Stimulated activated CD4-positive, alpha-beta T cell treated with anti-CD3 and anti-CD28 coated beads, Interleukin-1b, Interleukin-23, amount 100 ng/mL, for 4 hours (primary cell): ENCODE data around the gene SMIM13.

ENCODE experiments used
- DNase-seq, 2 donors: peaks; one replicate each; pipeline ENCODE4 v3.0.0-alpha.2; 2020; ENCODE audit warnings: low read depth in 2 of 2

SMIM13 gene

GRCh38 chr6:11153447-11153846, 59.8 kb downstream of the SMIM13 start:
- DNase-seq: no peak

DNA sequence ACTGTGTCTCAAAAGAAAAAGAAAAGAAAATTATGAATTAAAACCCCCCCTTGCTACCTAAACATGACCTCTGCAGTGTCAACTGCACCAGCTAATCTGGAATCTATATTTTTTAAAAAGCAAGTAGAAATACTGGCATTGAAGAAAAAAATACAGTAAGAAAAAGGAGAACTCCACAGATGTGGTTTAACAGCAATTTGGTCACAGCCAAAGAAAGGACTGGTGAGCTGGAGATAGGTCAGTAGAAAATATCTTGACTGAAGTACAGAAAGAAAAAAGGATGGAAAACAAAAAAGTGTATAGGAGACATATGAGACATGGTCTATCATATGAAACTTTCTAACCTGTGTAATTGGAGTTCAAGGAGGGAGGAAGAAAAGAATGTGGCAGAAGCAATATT, 62.0 kb downstream of the SMIM13 start:
- DNase-seq: no peak

DNA sequence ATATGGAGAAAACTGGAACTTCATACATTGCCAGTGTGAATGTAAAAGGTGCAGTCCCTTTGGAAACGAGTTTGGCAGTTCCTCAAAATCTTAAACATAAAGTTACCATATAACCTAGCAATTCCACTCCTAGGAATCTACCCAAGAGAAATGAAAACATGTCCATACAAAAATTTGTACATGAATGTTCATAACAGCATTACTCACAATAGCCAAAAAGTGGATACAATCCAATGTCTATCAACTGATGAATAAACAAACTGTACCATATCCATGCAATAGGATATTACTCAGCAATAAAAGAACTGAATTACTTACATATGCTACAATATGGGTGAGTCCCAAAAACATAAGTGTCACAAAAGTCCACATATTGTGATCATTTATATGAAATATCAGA, 66.6 kb downstream of the SMIM13 start:
- DNase-seq: no peak

DNA sequence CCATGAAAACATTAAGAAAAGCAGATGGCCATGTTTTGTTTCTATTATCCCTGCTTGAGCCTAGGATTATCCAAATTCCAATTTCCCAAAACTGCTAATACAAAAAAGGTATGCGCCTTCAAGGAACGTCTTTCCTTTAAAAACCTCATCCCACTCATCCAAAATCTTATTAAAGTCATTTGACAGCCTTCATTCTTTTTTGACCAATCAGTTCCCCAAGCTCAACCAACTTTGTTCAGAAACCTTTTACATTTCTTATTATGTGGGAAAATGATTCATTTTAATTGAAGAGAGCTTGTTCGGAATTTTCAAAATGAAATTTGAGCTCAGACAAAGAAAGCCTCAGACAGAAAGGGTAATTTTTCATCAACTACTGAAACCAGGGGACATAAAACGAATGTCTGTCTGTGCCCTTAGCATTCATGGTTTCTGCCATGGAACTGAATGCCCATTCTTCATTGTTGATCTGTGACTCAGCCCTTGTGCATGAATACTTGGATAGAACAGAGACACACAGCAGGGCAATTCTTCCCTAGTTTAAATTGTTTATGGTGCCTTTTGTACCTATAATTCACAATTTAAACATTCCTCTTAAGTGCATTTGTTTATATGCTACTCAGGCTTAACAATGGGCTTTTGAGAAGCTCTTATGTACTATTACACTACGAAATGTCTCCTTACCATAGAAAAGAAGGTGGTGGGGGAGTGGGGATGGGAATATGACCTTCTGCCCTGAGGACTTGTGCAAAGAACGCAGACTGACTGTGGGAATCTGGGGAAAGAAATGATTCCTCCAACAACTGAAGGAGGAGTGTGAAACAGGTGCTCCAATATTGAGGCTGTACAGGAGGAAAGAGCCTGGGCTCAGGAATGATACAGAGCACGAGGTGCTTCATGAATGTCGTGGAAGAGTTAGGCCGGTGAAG, 67.7 kb downstream of the SMIM13 start:
- no peak for DNase-seq

- DNase-seq: no peak
Measured at GRCh38 chr6:11162262-11162661, 68.6 kb downstream of the SMIM13 start.

DNA sequence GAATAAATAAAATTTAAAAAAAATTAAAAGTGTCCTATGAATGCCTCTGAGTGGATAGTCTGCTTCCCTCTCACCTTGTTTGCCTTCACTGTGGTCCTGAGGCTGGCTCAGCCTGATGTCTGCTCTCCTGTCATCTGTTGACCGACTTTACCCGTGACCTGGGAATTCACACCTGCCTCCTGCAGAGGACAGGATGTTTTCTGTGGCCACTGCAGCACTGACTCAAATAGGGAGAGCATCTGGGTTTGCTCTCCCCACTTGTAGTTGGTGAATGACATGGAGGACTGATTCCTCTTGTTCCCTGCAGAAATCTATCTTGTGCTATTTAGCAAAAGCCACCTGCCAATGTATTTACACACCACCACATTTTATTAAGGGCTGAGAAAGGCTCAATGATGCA, 70.3 kb downstream of the SMIM13 start:
- DNase-seq: no peak

GRCh38 chr6:11164717-11165646, 71.3 kb downstream of the SMIM13 start:
- DNase-seq: no peak

DNA sequence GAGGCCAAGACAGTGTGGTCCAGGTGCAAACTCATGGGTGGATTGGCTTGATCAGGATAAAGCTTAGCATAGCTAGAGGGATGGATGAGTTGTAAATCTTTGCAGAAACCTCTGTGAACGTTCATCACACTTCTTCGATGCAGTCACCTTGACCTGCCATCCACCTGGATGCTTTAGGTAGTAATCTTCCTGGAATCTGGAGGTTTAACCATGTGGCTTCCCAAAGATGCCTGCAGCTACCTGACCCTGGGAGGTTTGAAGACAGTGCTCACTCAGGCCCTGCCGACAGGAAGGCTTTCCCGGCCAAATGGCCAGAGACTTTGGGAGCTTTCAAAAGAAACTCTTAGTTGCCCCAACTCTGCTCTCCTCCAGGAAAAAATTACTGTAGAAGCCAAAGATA, 73.3 kb downstream of the SMIM13 start:
- no peak for DNase-seq

DNA sequence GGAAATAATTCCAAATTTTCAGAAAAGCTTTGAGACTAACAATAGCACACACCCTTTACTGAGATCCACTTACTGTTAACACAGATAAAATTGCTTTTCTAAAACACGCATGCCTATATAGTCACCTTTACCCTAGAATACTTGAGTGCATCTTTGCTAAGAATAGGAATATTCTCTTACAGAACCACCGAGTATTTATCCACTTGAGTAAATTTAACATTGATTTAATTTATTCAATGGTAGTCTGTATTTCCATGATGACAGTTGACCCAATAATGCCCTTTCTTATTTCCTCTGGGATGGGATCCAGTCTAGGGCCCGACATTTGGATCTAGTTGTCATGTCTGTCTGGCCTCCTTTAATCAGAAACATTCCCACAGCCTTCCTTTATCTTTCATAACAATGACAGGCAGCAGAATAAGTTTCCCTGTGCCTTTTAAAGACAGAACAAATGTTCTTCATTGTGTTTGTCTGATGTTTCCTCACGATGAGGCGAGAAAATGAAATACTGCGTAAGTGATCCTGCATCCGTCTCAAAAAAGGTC, 74.5 kb downstream of the SMIM13 start:
- no peak for DNase-seq

- DNase-seq: no peak
Measured at GRCh38 chr6:11171952-11172351, 78.3 kb downstream of the SMIM13 start.

DNA sequence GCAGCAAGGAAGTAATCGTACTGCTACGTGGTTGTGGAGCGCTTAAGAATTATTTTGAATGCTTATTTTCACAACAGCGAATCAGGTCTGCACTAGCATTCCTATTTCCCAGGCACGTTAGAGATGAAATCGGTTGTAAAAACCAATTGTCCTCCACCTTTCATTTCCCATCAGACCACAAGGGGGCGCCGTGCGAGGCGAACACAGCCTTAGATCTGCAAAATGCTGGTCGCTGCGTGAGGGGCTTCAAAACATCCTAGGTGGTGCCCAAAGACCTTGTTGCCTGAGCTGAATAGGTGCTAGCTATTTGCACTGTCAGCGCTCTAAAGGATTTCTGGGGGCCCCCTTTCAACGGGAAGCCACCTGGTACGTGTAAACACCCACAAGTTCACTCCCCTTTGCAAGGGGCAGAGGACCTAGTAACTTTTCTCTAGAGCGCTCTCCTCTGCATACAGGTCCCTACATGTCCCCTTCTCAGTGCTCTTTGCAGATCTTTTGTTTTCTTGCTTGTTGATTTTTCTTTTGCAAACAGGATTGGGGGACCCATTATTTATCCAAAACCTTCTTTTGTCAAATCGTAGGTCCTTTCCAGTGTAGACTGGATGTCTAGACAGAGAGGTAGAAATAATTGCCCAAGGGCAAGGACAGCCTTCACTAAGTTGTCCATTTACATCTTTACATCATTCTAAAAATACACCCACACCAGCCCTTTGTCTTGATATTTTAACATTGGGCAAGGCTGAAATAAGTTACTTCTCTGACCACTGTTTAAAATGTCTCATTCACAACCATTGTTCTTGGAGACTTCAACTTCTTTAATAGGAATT, 79.1 kb downstream of the SMIM13 start:
- peak; percentile 74 to 77 for DNase-seq

DNA sequence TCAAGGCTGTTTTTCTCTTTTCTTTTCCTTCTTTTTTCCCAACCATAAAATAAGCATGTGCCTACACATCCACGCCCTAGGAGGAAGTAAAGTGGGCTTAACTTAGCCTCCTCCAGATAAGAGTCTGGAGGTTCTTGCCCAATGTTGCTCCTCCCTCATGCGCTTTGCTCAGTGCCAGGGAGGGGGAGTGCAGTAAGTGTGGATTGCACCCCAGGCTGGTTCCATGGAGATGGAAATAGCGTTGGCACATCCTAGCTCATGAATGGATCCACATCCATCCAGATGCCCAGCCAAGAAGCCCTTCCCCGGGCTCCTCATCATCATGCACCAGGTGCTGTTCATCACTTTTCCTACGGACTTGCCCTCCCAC, 80.6 kb downstream of the SMIM13 start:
- no peak for DNase-seq

GRCh38 chr6:11177271-11177670, 83.6 kb downstream of the SMIM13 start:
- DNase-seq: no peak

- no peak for DNase-seq
Measured at GRCh38 chr6:11179088-11179418, 85.4 kb downstream of the SMIM13 start.

DNA sequence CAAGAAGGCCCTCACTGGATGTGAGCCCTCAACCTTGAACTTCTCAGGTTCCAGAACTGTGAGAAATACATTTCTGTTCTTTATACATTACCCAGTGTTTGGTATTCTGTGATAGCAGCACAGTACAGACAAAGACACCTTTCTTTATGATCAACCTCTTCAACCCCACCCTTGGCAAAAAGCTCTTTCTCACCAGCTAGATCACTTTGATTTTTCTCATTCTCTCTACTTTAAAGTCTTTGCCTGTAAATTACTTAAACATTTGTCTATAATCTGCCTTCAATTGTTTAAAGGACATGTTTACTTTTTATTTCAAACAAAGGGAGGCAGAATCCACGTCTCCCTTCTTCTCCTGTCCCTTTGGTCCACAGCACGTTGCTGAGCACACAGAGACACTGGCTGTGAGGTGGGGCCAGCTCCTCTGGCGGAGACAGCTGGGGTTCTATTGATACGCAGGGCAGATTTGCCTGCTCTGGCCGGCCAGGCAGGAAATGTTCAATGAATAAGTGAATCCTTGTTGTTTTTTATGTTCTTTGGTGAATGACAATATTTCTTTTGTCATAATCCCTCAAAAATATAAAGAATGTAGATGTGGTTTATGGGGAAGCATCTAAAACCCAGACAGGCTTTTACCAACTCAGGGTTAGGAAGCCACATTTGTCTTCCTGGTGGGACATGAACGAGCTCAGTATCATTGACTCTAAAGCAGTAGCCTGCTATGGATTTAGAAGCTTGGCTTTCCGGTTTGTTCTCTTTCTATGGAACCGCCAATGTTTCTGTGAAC, 86.0 kb downstream of the SMIM13 start:
- DNase-seq: no peak

DNA sequence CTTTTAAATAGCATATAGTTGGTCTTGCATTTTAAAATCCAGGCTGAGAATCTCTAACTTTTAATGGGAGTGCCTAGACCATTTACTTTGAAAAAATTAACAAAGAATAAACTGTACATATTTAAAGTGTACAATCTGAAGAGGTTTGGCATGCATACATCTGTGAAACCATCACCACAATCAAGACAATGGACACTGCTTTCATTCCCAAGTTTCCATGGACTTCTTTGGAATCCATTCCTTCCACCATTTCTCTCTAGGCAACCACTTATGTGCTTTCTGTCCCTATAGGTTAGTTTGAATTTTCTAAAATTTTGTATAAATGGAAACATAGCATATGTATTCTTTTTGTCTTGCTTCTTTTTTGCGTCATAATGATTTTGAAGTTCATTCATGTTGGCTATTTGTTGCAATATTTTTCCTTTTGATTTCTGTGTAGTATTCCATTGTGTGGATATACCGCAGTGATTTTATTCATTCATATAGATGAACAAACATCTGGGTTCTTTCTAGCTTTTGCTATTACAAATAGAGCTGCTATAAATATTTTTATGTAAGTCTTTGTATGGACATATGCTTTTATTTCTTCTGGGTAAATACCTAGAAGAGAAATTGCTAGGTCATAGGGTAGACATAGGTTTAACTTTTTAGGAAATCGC, 88.0 kb downstream of the SMIM13 start:
- DNase-seq: no peak

DNA sequence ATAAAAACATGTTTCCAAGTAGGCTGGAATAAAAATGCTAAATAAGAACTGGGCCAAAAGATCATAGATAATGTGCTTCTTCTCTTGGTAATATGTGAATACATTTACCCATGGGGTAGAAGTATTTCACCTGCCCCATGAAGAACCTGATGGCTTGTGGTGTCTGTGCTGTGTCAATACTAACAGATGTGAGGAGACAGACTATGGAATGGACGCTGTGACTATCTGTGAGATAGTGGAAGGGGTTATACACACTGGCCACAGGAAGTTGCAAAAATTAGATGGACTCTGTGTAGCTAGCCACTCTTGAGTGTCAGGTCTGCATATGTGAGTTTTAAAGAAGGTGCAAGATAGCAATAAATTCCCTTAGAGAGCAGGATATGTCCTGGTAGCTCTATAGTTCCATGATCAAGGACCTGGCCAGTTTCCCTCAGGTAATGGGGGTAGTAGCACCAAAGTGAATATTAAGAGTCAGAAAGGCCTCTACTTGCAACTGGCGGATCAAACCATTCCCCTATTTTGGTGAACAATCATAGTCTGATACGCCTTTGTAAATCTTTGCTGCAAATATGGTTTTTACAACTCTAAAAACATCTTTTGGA, 90.2 kb downstream of the SMIM13 start:
- DNase-seq: no peak

- DNase-seq: no peak
Measured at GRCh38 chr6:11185204-11185842, 91.7 kb downstream of the SMIM13 start.

- DNase-seq: no peak
Measured at GRCh38 chr6:11187301-11187700, 93.7 kb downstream of the SMIM13 start.
